Bone marrow (tissue), 2 donors: ENCODE data around the gene KRTAP1-5.
"Not testable (repeated sequence)": the region's sequence is repeated elsewhere in the genome, so short reads cannot be mapped to it uniquely, and the experiment has no call there.

ENCODE experiments used
- DNase-seq, 2 donors: peaks; one replicate each; lab custom pipeline; 2025; lab: John Stamatoyannopoulos, UW

The KRTAP1-5 gene

DNA sequence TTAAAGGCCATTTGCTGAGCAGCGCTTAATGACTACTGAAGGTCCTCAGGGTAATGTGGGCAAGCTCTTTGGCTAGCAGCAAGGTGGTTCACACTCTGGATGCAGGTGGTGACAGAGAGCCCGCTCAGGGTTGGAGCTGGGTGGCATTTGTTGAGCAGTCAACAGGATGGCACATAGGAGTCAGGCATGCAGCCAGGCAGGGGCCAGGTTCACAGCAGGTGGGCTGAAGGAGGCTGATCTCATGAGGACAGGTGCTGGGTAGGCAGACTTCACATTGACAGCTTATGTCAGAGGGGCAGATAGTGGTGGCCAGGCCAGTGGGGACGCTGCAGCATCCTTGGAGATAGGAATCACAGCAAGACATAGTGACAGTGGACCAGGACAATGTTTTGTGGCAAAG lies 22.6 kb downstream of the KRTAP1-5 start:
- DNase-seq: no peak

DNA sequence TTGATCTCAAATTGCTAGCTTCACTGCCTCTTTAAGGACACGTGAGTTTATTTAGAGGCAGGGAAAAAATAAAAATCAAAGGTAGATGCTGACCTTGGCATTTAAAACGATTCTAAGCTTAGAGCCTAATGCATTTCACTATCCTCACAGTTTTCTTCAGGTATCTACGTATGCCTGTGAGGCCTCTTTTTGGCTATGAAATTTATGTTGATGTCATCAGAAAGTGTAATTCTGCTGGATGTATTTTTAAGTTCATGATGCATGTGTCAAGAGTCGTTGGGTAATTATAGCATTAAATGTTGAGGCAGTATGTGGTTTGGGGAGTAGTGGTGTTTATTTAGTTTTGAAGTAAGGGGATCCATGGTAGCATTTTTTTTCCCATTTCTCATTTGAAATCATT lies 23.1 kb downstream of the KRTAP1-5 start:
- DNase-seq: no peak

DNA sequence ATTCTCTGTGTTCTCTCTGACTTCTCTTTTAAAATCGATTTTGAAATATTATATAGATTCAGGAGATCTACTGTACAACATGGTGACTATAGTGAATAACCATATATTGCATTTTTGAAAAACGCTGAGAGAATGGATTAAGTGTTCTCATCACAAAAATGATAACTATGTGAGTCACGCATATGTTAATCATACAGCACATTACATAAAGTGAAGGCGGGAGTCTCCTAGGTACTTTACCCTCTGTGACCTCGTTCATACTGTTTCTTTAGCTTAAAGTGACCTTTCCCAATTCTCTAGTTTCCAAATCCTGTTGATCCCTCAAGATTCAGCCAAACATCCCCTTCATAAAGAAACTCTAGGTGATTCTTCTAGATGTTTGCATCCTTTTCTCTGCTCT lies 24.2 kb downstream of the KRTAP1-5 start:
- no peak for DNase-seq

DNA sequence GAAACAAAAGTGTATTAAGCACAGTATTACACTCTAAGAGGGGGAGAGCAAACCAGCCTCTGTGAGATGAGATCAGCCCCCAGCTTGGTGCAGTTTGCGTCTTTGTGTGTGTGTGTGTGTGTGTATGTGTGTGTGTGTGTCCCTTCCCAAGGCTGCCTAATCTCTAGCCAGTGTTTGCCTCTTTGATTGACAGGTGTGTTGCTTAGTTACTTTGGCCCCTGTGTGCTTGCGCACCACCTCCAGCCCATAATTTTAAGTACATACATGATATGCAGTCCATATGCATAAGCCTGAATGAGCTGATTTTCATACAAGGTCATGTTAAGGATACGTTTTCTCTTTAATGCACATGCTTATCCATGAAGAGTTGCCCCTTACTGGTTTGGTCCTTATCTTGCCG lies 25.2 kb downstream of the KRTAP1-5 start:
- DNase-seq: no peak

DNA sequence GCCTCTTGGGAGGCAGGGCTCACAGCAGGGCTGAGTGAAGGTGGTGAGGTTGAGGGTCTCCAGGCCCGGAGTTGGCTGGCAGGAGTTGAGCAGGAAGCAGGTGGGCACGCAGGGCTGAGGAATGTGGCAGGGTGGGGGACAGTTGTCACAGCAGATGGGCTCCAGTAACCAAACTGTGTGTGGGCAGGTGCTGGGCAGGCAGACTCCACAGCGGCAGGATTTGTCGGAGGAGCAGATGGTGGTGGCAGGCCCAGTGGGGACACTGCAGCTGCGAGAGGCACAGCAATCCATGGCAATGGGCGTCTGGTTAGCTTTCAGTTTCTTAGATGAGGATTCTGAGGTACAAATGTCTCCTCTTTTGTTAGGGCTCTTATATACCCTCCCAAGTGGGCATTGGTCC lies 27.4 kb downstream of the KRTAP1-5 start, which contains the start of gene KRTAP3-2:
KRTAP3-2 (minus strand) TSS at position 344 of the 400 bp plus-strand sequence; CDS start at position 291, 53 bp downstream.
- DNase-seq: not testable (repeated sequence)

DNA sequence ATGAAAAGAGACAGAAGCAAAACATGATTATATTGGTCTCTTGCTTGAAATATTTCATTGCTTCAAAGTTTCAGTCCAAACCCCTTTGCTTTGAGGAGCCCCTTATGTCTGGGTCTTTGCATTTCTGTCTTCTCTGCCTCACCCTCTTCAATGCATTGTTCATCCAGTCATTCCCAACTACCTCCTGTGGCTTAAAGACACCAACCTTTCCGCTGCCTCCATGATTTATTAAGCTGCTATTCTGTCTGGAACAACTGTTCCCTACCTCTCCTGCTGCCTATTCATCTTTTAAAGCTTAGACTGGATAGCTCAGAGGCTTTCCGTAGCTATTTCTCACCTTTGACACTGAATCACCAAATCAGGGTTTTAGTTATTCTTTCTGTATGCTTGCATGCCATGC lies 29.6 kb downstream of the KRTAP1-5 start:
- no peak for DNase-seq

DNA sequence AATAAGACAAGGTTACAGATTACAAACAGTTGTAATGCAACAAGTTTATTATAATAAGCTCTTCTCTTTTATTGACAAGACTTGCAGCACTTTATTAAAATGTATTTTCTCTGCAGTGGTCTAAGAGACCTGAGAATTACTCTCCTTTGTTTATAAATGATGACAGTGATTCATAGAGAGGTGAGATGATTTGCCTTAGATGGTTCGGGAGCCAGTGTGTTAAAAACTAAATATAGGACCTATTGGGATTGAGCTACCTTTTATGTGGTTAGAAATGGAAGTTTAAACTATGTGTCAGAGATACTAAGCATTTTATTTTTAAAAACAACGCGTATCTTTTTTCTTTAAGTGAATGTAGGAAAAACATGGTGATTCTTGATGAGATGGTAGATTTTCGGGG lies 30.2 kb downstream of the KRTAP1-5 start:
- DNase-seq: no peak

DNA sequence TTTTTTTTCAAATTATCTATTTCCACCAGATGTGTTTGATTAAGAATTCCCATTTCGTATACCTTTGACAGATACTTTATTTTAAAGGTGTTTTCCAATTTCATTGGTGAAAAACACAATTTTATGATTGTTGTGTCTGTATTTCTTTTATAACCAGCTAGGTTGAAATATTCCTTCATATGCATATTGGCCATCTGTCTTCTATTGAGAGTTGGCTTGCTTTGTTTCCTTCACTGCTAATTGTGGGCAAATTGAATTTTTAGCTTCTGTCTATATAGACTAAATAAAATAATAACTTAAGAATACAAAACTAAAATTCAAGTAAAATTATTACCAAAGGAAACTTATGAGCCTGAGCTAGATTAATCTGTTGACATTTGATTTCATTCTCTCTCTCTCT lies 31.9 kb downstream of the KRTAP1-5 start:
- no peak for DNase-seq

DNA sequence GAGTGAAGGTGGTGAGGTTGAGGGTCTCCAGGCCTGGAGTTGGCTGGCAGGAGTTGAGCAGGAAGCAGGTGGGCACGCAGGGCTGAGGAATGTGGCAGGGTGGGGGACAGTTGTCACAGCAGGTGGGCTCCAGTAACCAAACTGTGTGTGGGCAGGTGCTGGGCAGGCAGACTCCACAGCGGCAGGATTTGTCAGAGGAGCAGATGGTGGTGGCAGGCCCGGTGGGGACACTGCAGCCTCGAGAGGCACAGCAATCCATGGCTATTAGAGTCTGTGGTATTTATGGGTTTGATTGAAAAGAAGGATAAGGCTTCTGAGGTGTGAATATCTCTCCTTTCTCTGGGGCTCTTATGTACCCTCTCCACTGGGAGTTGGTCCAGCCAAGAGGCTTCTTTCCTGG lies 33.2 kb downstream of the KRTAP1-5 start, which contains the start of gene KRTAP3-3:
KRTAP3-3 (minus strand) TSS at position 326 of the 400 bp plus-strand sequence; CDS start at position 259, 67 bp downstream.
- no peak for DNase-seq

DNA sequence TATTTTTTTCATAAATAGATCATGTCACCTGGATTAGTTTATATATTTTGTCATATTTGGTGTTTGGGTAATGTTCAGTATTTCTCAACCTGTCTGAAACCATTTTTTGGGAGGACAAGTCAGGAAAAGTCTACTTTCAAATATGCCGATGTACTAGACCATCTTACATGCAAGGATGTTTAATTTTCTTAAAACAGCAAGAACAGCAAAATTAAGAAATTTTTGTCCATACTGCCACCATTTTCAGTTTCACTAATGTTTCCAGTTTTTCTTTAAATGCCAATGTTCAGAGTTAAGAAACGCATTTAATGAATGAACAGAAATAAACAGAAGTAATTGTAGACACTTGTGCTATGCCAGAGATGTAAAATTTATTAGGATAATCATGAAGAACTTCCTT lies 33.9 kb downstream of the KRTAP1-5 start:
- DNase-seq: no peak

DNA sequence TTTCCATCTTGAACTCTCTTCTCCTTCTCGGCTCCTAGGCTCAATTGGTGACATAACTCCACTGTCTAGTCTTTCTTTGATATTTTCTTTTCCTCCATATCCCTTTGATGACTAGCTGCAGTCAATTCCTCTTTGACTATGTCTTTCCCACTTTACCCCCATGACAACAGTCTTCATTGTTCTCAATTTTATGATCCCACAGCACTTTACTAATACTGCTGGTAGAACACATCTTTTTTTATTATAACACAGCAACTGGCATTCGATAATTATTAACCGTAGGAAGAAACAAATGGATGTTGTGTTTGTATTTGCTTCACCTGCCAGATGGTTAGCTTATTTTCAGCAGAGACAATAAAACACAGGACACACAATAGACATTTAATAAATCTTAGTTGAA lies 34.3 kb downstream of the KRTAP1-5 start:
- DNase-seq: no peak

DNA sequence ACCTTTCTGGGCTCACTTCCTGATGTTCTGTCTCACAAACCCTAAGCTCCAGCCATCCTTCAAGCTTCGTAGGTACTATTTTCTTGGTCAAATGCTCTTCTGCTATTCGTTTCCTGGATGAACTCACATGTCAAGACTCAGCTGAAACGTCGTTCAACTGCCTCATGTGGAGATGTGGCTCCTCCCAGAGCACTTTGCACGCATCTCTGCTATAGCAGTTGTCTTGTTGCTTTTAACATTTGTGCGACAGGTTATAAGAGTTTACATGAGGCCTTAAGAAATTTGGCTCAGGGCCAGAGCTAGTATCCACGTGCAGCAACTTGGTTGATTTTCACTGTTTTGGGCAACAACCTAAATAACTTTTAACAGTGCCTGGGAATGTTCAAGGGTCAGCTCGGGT lies 40.1 kb downstream of the KRTAP1-5 start:
- DNase-seq: no peak

DNA sequence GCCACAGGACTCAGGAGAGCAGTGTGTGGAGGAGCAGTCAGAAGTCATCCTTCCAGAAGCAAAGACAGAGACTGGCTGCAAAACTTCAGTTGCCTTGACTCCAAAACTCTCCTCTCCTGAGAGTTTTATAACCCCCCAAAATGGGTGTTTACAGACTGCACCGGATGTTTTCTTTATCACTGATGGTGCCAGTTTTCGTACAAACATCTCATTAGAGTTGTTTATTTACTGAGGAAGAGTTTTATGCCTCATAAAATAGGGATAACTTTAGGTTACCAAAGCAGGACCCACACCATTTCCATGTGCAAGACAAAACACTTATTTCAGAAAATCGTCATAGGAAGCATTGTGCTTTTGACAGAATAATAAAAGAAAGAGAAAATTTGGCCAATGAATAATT lies 42.8 kb downstream of the KRTAP1-5 start, which contains the start of gene KRT40:
KRT40 (minus strand) TSS at position 101 of the 400 bp plus-strand sequence; CDS start at position 48, 53 bp downstream.
- DNase-seq: no peak

DNA sequence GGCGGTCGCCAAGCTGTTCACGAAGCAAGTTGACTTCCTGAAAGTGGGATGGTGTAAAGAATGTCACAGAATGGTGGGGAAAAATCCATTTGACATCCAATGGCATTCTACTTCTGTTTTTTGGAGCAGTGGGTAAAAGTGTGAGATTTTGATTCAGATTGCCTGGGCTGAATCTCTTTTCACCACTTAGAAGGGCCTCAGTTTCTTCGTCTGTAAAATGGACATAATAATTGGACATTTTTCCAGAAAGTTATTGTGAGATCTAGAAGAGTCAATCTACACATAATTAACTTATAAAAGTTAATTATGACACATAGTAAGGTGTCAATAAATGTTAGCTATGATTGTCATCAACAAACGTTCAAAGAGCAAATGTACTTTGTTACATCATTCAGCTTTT lies 45.9 kb downstream of the KRTAP1-5 start:
- no peak for DNase-seq

DNA sequence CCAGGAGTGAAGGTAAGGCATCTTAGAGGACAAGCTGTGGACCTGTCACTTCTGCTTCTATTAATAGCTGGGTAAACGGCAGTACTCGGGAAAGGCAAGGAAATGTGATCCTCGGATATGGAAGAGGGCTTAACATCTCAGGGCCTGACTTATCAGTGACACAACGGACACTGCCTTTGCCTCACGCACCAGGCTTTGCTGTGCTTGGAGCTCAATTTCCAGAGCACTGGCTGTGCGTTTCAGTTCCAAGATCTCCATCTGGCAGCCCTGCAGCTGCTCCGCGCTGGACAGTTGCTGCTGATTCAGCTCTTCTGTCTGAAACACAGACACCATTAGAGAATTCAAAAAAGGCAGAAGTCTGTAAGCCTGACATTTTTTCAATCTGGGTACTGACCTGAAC lies 46.4 kb downstream of the KRTAP1-5 start:
- DNase-seq: no peak

DNA sequence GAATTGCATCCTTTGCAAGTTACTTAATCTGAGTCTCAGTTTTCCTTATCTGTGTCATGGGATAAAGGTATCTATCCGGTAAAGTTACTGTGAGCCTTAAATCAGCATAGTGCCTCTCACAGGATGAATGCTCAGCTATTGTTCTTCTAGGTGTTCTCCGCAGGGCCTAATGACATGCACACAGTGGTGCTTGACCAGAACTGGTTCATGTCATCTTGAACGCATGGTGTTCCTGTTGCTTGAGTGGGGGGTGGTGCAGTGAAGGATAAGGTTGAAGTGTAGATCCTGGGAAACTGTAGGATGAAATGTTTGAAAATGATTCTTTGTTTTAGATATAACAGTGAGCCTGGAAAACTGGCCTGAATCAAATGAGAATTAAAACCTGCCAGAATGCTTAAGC lies 46.9 kb downstream of the KRTAP1-5 start:
- no peak for DNase-seq

DNA sequence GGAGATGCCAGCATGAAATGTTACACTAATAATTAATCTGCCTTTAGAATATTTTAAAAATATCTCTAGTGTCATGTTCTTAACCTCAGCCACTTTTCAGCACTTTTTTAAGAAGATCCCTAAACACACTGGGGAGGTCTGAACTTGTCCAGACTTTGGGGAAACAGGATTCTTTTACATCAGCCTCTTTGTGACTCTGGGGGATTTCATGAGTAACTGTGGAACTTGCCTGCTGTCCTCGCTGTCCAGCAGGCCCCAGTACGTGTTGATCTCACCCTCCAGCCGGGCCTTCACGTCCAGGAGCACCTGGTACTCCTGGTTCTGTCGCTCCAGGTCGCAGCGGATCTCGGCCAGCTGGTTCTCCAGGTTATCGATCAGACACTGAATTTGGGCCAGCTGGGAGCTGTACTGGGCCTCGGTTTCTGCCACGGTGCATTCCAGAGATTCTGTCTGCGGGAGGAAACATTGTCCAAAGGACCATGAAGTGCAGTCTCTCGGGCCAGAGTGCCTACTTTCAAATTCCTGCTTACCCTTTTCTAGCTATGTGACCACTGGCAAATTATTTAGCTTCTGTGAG lies 48.3 kb downstream of the KRTAP1-5 start:
- no peak for DNase-seq
